HG02970 (cell line): ENCODE data around the gene GTF2A1L.

ENCODE experiments used
- ATAC-seq: cut with Tn5 transposase; IDR thresholded peaks from one replicate; pipeline ENCODE4 v1.9.1; 2021; ENCODE audit warnings: mild to moderate bottlenecking, moderate library complexity, moderate number of reproducible peaks; ENCODE audit not compliant: unreplicated experiment, low FRiP score

GTF2A1L gene

GRCh38 chr2:48728295-48728694 lies 110.6 kb downstream of the GTF2A1L start:
- ATAC-seq: no peak

DNA sequence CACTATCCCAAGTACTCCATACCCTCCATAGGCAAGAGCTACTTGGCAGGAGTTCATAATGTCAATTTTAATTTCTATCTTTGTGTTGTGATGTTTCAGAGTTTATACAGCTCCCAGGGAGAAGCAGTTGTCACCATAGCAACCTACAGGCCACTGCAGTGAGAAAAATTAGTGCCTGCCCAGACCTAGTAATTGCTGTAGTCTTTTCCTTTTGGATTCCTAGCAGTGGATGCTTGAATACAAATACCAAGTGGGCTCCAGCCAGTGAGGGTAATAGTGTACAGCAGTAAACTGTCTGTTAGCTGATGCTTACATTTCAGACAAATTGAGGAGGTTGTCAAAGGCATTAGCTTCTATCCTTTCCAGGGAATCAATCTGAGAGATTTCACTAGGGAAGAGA lies 111.2 kb downstream of the GTF2A1L start:
- no peak for ATAC-seq
